HS-5 (cell line): ENCODE results near the gene CSH1.
A peak's percentile ranks its signal among the peaks of the same experiment; 100 is the strongest.
"Not testable (repeated sequence)": the region's sequence is repeated elsewhere in the genome, so short reads cannot be mapped to it uniquely, and the experiment has no call there.

Experiments used
- DNase-seq: peaks from one replicate; pipeline ENCODE4 v3.0.0-alpha.2; 2012; ENCODE audit warnings: low read depth

The CSH1 gene

GRCh38 chr17:63928966-63929695 is 32.8 kb upstream of the CSH1 start:
- no peak for DNase-seq

- DNase-seq: no peak
These were observed 31.8 kb upstream of the CSH1 start for GRCh38 chr17:63928172-63928666.

DNA sequence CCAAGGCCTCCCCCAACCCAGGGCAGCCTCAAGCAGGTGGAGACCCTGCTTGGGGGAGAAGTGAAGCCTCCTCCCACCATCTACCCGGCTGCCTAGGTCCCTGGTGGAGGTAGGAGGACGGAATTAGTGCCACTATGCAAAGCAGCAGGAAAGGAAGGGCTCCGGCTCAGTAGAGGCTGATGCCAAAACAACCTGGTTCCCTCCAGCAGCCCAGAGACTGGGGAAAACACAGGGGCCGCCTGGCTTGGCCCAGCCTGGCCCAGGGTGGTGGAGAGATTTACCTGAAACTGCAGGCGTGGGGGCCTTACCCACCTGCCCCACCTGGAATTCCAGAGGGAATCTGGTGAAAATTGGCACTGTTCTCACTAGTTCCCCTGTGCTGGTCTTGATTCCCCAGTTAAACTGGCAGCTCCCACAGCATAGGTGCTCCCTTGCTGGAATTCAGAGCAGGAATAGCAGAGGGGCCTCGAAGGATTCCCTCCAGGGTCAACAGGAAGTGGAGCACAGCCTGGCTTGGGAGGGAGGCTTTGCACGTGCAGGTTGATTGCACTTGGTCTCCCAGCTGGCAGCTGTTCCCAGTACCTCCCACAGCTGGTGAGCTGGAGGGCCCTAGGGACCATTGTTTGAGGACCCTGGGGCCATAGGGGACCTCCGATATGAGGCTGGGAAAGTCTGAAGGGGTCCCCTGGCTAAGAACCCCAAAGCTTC is 31.2 kb upstream of the CSH1 start:
- DNase-seq: no peak

GRCh38 chr17:63926164-63926563 is 29.8 kb upstream of the CSH1 start:
- DNase-seq: no peak

GRCh38 chr17:63925615-63926014 is 29.2 kb upstream of the CSH1 start:
- DNase-seq: no peak

DNA sequence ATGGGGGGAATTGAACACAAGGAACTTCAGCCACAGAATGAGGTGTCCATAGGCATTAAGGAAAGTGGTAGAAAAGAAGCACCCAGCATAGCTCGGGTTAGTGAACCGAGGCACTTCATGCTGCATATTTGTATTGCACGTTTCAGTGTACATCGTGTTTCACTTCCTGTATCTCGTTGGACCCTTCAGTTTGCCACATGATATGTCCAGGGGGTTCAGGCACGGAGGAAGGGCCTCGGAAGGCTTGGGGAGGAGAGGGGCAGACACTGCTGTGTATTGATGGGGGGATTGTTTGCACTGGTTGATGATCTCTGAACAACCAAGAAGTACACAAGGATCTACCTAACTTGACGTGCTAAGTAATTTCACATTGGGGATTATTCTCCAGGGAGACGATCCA is 26.0 kb upstream of the CSH1 start:
- not testable (repeated sequence) for DNase-seq

GRCh38 chr17:63920779-63921178 is 24.4 kb upstream of the CSH1 start:
- DNase-seq: not testable (repeated sequence)

- not testable (repeated sequence) for DNase-seq
These were observed 23.7 kb upstream of the CSH1 start for GRCh38 chr17:63920050-63920449.

DNA sequence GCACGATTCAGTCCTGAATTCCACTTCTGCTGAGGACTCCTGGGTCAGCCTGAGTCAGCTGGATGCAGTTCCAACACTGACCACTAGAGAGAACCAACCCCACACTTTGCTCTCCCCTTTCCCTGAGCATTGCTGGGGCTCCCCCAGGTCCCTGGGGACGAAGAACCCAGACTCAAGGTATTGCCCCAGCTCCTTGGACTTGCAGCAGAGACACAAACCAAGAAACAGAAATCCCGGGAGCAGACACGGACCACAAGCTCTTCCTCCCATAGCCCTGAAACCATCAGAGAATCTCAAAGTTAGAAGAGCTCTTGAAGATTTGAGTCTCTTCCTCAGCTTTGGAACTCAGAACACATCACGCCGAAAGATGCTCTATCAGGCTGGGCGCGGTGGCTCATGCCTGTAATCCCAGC is 22.9 kb upstream of the CSH1 start:
- peak; percentile 46 for DNase-seq

DNA sequence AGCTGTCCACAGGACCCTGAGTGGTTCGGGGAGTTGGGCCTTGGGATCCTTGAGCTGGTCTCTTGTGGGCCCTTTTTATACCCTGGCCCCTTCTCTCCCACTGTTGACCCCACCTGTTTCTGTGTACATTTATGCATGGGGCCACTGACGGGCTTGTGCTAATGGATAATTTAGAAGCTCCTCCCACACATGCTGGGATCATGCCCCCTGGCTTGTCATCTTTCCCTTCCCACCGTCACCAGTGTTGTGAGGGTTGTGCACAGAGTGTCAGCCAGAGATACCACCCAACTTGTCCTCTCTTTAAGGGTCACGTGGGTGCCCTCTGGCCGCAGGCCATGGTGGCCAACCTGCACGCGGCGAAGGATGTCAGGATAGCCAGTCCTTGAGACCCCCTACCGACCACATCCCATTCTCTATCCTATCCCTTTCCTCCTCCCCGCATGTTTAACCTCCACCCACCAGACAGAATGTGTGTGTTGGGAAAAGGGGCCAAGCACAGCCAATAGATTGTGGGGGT is 22.5 kb upstream of the CSH1 start, which contains the start of gene GH1:
TSS of gene GH1 (minus strand) at position 51 of the 517 bp plus-strand sequence. CDS start 63 bp downstream, outside the sequence.
- not testable (repeated sequence) for DNase-seq

GRCh38 chr17:63918305-63918704 is 21.9 kb upstream of the CSH1 start:
- DNase-seq: no peak

DNA sequence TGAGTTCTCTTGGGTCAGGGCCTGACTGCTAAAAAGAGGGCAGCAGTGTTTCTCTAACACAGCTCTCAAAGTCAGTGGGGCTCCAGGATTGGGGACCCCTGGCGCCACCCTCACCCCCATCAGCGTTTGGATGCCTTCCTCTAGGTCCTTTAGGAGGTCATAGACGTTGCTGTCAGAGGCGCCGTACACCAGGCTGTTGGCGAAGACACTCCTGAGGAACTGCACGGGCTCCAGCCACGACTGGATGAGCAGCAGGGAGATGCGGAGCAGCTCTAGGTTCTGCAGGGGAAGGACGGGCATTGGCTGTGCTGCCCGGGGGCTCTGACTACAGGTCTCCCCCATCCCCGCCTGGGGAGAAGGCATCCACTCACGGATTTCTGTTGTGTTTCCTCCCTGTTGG is 21.3 kb upstream of the CSH1 start:
- DNase-seq: no peak

- DNase-seq: not testable (repeated sequence)
These were observed 20.8 kb upstream of the CSH1 start for GRCh38 chr17:63917206-63917605.

DNA sequence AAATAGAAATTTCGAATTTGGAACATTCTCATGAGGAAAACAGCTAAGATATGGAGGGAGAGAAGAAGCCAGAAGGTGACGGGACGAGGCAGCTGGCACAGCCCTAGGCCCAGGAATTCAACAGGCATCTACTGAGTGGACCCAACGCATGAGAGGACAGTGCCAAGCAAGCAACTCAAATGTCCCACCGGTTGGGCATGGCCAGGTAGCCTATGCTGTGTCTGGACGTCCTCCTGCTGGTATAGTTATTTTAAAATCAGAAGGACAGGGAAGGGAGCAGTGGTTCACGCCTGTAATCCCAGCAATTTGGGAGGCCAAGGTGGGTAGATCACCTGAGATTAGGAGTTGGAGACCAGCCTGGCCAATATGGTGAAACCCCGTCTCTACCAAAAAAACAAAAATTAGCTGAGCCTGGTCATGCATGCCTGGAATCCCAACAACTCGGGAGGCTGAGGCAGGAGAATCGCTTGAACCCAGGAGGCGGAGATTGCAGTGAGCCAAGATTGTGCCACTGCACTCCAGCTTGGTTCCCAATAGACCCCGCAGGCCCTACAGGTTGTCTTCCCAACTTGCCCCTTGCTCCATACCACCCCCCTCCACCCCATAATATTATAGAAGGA is 20.3 kb upstream of the CSH1 start:
- no peak for DNase-seq

DNA sequence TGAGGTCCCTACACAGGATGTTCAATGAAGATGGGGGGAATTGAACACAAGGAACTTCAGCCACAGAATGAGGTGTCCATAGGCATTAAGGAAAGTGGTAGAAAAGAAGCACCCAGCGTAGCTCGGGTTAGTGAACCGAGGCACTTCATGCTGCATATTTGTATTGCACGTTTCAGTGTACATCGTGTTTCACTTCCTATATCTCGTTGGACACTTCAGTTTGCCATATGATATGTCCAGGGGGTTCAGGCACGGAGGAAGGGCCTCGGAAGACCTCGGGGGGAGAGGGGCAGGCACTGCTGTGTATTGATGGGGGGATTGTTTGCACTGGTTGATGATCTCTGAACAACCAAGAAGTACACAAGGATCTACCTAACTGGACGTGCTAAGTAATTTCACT is 19.4 kb upstream of the CSH1 start:
- DNase-seq: not testable (repeated sequence)

GRCh38 chr17:63914471-63914870 is 18.1 kb upstream of the CSH1 start:
- DNase-seq: no peak

DNA sequence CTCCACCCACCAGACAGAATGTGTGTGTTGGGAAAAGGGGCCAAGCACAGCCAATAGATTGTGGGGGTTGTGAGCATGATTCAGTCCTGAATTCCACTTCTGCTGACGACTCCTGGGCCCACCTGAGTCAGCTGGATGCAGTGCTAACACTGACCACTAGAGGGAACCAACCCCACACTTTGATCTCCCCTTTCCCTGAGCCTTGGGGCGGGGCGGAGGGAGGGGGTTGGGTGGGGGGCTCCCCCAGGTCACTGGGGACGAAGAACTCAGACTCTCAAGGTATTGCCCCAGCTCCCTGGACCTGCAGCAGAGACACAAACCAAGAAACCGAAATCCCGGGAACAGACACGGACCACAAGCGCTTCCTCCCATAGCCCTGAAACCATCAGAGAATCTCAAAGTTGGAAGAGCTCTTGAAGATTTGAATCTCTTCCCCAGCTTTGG is 15.3 kb upstream of the CSH1 start:
- DNase-seq: no peak

DNA sequence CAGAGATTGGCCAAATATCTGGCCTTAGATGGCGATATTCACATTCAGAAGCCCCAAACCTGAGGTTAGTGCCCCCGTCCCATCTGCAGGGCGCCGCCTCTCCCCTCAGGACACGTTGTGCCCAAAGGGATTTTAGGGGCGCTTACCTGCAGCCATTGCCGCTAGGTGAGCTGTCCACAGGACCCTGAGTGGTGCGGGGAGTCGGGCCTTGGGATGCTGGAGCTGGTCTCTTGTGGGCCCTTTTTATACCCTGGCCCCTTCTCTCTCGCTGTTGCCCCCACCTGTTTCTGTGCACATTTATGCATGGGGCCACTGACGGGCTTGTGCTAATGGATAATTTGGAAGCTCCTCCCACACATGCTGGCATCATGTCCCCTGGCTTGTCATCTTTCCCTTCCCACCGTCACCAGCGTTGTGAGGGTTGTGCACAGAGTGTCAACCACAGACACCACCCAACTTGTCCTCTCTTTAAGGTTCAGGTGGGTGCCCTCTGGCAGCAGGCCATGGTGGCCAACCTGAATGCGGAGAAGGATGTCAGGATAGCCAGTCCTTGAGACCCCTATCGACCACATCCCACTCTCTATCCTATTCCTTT is 14.8 kb upstream of the CSH1 start, which contains the start of gene CSHL1:
TSS of gene CSHL1 (minus strand) at position 218 of the 595 bp plus-strand sequence. CDS start at position 156, 62 bp downstream.
- DNase-seq: no peak

- DNase-seq: no peak
These were observed 13.7 kb upstream of the CSH1 start for GRCh38 chr17:63910096-63910495.

GRCh38 chr17:63909586-63909985 is 13.2 kb upstream of the CSH1 start:
- not testable (repeated sequence) for DNase-seq

- DNase-seq: not testable (repeated sequence)
These were observed 10.9 kb upstream of the CSH1 start for GRCh38 chr17:63907161-63907778.
